ENCODE data around the gene ELOA2.
"Not testable (repeated sequence)": the region's sequence is repeated elsewhere in the genome, so short reads cannot be mapped to it uniquely, and the experiment has no call there.

Gene ELOA2

GRCh38 chr18:47020757-47021156 is 14.7 kb downstream of the ELOA2 start:
- not testable (repeated sequence) for DNase-seq

GRCh38 chr18:47019870-47020269 is 15.6 kb downstream of the ELOA2 start:
- not testable (repeated sequence) for DNase-seq

Data from EL (cell line).